GM19099 (cell line): ENCODE results near the gene ACER2.

Experiments
- POLR2A ChIP-seq: IDR thresholded peaks from 3 replicates; pipeline ENCODE4 v1.6.1; 2011; ENCODE audit warnings: low read depth; ENCODE audit not compliant: insufficient read length; ENCODE audit errors: extremely low read depth

Gene ACER2

DNA sequence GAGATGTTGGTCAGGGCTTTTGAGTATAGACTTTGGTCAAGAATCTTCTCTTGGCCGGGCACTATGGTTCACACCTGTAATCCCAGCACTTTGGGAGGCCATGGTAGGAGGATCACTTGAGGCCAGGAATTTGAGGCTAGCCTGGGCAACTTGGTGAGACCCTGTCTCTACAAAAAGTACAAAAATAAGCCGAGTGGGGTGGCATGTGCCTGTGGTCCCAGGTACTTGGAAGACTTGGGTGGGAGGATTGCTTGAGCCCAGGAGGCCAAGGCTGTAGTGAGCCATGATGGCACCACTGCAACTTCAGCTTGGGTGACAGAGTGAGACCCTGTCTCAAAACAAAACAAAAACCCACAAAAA is 57.5 kb downstream of the ACER2 start:
- TF ChIP-seq POLR2A = no peak

DNA sequence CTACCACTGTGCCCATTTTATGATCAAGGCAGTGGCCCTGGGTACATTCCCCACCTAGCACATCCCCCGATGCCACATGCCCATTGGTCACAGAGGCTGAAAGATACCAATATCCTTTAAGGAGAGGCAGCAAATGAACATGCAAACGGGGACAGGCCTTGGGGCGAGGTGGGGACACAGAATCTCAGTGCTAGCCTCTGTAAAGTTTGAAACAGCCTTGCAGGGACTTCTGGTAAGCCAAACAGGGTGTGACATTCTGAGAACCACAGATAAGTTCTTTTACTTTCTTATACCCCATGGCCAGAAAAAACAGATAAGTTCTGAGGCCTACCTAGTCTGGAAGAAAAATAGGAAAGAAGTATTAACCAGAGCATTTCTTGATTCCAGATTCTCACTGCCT is 60.5 kb downstream of the ACER2 start:
- TF ChIP-seq POLR2A = no peak

- TF ChIP-seq POLR2A = no peak
Observed at GRCh38 chr9:19470567-19470966, 61.8 kb downstream of the ACER2 start.

DNA sequence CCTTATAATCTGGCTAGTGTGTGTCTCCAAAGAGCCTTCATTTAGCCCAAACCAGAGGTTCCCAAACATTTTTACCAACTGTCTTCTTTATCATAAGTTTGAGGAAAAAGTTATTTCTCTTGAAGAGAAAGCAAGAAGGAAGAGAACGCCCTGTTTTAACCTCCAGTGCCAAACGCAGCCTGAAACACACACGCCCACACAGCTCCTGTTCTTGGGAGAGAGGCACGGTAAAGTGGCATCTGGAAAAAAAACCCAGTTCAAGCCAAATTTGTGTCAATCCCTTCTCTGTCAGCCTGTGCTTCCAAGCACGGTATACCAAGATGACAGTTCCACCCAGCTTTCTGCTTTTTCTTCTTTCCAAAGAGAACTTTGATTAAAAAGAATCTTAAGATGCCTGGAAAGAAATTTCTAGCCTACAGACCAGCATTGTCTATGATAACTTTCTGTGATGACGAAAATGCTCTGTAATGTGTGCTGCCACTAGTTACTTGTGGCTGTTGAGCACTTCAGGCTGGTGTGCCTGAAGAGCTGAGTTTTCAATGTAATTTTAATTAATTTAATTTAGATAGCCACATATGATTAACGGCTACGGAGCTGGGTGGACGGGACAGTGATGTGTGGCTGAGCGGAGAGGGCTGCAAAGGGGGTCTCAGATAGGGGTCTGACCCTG is 62.3 kb downstream of the ACER2 start:
- TF ChIP-seq POLR2A = no peak

DNA sequence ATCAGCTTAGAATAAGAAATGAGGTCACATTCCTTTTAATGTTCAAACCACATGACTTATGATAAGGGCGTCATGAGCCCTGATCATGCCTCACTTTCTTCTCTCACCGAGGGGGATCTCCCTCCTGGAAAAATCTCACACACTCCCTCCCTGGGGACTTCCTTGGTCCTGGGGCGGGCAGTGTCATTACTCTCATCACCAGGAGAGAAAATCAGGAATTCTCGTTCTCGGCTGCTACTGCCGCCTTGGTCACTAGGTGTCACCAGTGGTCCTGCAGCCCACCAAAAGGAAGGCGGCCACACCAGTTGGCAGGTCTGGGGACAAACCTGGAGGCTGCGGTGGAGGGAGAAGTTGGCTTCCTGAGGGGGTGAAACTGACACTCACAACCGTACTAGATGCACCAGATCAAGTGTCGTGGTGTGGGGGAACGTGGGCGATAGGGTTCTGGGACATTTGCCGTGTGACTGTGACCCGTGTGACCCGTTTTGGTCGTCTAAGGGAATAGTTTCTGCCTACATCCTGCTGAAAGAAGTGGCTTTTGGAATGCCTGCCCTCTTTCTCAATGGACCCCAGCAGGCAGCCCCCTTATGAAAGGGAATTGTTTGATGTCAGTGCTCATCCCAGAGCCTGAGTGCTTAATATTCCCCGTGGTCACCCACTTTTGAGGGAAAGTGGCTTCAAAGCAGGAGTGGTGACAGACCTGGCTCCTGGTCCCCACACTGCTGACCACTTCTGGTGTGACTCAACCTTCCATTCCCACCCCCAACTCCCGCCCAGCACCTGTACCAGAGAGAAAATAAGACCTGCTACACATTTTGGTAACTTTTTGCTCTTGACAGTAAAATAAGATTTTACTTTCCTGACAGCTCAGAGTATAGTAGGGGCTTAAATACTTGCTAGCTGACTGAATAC is 63.2 kb downstream of the ACER2 start:
- no peak for TF ChIP-seq POLR2A

DNA sequence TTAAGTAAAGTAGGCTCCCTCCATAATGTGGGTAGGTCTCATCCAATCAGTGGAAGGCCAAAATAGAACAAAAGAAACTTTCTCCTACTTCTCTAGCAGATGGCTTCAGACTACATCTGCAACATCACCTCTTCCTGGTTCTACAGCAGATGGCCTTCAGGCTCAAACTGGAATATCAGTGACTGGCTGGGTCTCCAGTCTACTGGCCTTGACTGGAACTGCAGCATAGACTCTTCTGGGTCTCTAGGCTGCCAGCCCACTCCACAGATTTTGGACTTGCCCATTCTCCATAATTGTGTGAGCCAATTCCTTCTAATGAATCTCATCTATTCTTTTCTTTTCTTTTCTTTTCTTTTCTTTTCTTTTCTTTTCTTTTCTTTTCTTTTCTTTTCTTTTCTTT is 64.8 kb downstream of the ACER2 start:
- TF ChIP-seq POLR2A = no peak

DNA sequence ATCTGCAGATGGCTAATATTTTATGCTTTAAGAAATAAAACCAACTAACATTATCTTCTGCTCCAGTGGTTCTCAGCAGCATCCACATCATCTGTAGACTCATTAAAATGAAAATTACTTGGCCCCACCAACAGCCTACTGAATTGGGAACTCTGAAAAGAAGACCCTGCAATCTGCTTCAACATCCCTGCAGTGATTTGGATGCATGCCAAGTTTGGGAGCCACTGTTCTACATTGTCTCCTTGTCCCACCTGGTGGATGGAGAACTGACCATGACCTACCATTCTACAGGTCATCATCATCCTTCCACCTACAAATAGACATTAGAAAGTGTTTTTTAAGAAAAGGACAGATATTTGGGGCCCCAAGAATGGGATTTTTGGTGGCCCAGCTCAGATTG is 71.1 kb downstream of the ACER2 start:
- TF ChIP-seq POLR2A = no peak

GRCh38 chr9:19480345-19480744 is 71.5 kb downstream of the ACER2 start:
- TF ChIP-seq POLR2A = no peak

DNA sequence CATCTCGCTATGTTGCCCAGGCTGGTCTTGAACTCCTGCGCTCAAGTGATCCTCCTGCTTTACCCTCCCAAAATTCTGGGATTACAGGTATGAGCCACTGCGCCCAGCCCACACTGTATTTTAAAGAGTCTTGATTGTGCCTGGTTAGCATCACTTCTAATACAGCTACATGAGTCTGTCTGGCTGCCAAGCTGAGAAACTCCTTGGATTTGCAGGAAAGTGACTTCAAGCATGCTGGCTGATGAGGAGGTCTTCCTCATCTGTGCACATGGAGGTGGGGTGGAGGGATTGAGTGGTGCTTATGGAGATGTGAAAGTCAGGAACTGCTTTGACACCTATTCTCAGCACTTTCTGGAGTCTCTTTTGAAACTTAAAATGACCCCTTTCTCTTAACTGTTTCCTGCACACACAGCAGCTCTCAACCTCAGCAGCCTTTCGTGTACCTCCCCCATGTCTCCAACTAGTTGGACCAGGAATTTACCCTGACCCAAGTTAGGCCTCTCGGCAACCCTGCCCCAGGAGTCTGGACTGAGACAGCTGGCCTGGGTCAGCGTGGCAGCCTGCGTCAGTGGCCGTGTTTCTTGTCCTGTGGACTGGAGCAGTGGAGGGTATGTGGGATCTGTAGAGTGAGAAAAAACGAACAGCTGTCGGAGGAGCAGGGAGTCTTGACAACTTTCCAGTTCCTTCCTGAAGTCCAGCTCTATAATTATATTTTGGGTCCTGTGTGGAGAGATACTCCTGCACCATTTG is 72.5 kb downstream of the ACER2 start:
- no peak for TF ChIP-seq POLR2A

- TF ChIP-seq POLR2A = no peak
Observed at GRCh38 chr9:19481971-19482404, 73.2 kb downstream of the ACER2 start.

GRCh38 chr9:19484699-19485098 is 75.9 kb downstream of the ACER2 start:
- TF ChIP-seq POLR2A = no peak

DNA sequence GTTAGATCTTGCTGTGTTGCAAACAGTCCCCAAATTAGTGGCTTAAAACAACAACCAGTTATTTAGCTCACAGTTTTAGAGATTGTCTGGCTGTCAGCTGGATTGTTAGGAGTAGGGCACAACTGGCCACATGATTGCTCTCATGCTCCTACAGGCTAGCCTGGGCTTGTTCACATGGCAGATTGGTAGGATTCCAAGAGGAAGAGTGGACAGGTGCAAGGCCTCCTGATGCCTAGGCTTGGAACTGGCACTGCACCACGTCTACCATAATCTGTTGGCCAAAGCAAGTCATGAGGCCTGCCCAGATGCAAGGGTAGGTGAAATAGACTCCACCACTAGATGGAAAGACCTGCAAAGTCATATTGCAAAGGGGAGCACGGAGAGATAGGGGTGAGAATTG is 76.4 kb downstream of the ACER2 start:
- no peak for TF ChIP-seq POLR2A

GRCh38 chr9:19486803-19487202 is 78.0 kb downstream of the ACER2 start:
- no peak for TF ChIP-seq POLR2A

DNA sequence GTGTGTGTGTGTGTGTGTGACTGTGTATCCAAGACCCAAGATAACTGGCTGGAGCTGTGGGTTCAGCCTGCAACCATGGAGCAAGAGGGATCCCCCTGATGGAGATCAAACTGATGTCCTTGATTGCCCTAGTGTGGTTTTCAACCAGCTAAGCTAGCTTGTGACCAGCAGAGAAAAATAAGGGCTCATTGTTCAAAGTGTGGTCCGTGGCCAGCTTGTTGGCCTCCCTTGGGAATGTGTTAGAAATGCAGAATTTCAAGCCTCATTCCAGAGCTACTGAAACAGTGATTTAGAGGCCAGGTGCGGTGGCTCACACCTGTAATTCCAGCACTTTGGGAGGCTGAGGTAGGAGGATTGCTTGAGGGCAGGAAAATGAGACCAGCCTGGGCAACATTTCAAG is 79.9 kb downstream of the ACER2 start:
- TF ChIP-seq POLR2A = no peak

DNA sequence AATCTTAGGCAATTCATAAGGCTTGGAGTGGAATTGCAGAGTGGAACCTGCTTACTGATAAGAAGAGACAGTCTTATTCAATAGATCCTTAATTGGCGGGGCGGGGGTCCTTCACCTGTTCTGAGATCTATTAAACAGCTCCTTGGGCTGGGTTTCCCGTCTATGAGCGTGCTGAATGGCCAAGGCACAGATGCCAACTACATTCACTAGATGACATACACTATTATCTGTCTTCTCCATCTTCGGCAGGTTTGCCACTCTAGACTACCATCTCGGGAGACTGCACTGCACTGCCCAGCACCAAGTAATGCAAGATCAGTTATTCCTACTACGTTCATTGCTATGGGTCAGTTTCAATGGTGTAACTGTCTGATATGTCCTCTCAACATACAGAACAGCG is 81.5 kb downstream of the ACER2 start:
- TF ChIP-seq POLR2A = no peak
